Right lobe of liver (tissue), 6 donors: ENCODE results near the gene UROC1. TPM values are rescaled to one million over a fixed set of nuclear protein-coding genes. Genes with fewer than 3 reads are reported as not detected.
A peak's percentile ranks its signal among the peaks of the same experiment; 100 is the strongest.

Experiments used
- ATAC-seq, 4 donors: fragments of 200-7000 bp; cut with Tn5 transposase; one replicate each; pipeline ENCODE4 v1.9.1; 2020; ENCODE audit warnings: mild to moderate bottlenecking in 4 of 4, moderate library complexity in 4 of 4
- DNase-seq, 3 donors: peaks; one replicate each; pipeline ENCODE4 v3.0.0-alpha.2; 2020
- H3K27ac ChIP-seq, 3 donors: fragments of 200-600 bp; one replicate each; pipeline ENCODE4 v1.8.0; 2022
- H3K27me3 ChIP-seq, 2 donors: fragments of 200-600 bp; one replicate each; pipeline ENCODE4 v1.8.0; 2022
- H3K36me3 ChIP-seq, 4 donors: fragments of 200-600 bp; sonication (generic) in 1 of 4; one replicate each; pipeline versions ENCODE4 v1.5.1 to v1.8.0; 2017 to 2022; ENCODE audit warnings: control low read depth in 1 of 4
- H3K4me1 ChIP-seq, 4 donors: fragments of 200-600 bp; sonication (generic) in 1 of 4; one replicate each; pipeline versions ENCODE4 v1.5.1 to v1.8.0; 2017 to 2022; ENCODE audit warnings: control low read depth in 1 of 4
- H3K4me3 ChIP-seq, 3 donors: fragments of 200-600 bp; one replicate each; pipeline ENCODE4 v1.8.0; 2022
- H3K9me3 ChIP-seq, 4 donors: fragments of 200-600 bp; sonication (generic) in 1 of 4; one replicate each; pipeline versions ENCODE4 v1.5.1 to v1.8.0; 2017 to 2022; ENCODE audit warnings: control low read depth in 1 of 4
- POLR2A ChIP-seq: fragments of 450-650 bp; IDR thresholded peaks from one replicate; pipeline ENCODE4 v1.6.1; 2017; ENCODE audit warnings: antibody characterized with exemption, mild to moderate bottlenecking
- WGBS: methylation state at CpG from one replicate; pipeline ENCODE4 v1.1.6; 2018; ENCODE audit warnings: low coverage, low lambda C conversion rate; ENCODE audit not compliant: insufficient coverage; ENCODE audit errors: missing lambda C conversion rate; 5-methylcytosine and 5-hydroxymethylcytosine counted together
- intact Hi-C, 2 donors: fragments of 100-400 bp; cut with DNase I; formaldehyde crosslinking; loops; one replicate each; pipeline versions ENCODE4 v1.11.2 to v1.14.1; 2022
- total RNA-seq, 6 experiments: library from RNA; depleted of rRNA in 2 of 6; stranded (reverse); fragments of >200 nt in 2 of 6; fragmentation: NEBNext Ultra II Directional in 3 of 6; extraction: Animal tissue kit (Norgen Biotek cat#: 25700) in 3 of 6; gene quantifications; one replicate each; pipeline versions ENCODE4 v1.1.0 to v1.2.4, GENCODE V29; 2016 to 2023
- TF ChIP-seq, protein P1 (sequence below), 4 donors: fragments of 200-600 bp in 3 of 4; fragments of 450-650 bp in 1 of 4; IDR thresholded peaks; one replicate each; pipeline versions ENCODE4 v1.5.1 to v1.8.0; 2016 to 2022; ENCODE audit warnings: antibody characterized with exemption in 4 of 4, mild to moderate bottlenecking in 2 of 4
- donor health status: DM: no; HTN: yes; CAD: no.
- donor health status: DM: no; HTN: no; CAD: no.
- donor health status: DM: no; HTN: no; CAD: no.
- donor health status: DM: no; HTN: yes; CAD: no.
- donor health status: DM: no; HTN: yes; CAD: no.

The UROC1 gene
- total RNA-seq, 6 experiments from 2014 or later, result 15.1 to 101 (median 55.8) TPM

DNA sequence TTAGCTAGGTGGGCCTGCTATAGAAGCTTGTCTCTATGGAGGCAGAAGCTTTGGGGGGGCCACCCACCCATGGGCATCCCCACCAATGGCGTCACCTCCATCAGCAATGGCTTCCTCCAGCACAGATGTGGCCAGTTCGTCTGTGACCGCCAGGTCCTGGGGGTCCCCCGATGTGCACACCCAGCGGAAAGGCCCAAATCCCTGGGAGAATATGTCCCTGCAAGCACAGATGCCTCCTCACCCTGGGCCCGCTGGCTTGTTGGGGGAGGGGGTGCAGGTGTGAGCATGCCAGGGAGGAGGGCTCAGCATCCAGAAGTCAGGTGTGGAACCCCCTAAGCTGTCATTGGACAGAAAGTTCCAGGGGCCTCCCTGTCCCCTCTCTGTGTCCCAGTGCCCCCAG, 19.6 kb downstream of the UROC1 start:
- no CpG with 5 or more reads among the region's 6 CpGs for WGBS
- Histone ChIP-seq H3K36me3 (peaks cover 0 to 14% (median 0%) of the 10 kb centered on the region in 4 donors), H3K27ac (no peak overlapping the region), H3K4me3 (no peak overlapping the region), H3K27me3 (no peaks in the 10 kb centered on the region), H3K9me3 (no peaks in the 10 kb centered on the region), H3K4me1 (no peaks in the 10 kb centered on the region)
- DNase-seq, result no peak
- intact Hi-C loops, result no loop called here
- TF ChIP-seq, protein P1, sequence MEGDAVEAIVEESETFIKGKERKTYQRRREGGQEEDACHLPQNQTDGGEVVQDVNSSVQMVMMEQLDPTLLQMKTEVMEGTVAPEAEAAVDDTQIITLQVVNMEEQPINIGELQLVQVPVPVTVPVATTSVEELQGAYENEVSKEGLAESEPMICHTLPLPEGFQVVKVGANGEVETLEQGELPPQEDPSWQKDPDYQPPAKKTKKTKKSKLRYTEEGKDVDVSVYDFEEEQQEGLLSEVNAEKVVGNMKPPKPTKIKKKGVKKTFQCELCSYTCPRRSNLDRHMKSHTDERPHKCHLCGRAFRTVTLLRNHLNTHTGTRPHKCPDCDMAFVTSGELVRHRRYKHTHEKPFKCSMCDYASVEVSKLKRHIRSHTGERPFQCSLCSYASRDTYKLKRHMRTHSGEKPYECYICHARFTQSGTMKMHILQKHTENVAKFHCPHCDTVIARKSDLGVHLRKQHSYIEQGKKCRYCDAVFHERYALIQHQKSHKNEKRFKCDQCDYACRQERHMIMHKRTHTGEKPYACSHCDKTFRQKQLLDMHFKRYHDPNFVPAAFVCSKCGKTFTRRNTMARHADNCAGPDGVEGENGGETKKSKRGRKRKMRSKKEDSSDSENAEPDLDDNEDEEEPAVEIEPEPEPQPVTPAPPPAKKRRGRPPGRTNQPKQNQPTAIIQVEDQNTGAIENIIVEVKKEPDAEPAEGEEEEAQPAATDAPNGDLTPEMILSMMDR (IDR thresholded peaks at IDR 0.05), result no peak
- no peak for TF ChIP-seq POLR2A
- ATAC-seq, result no peak

DNA sequence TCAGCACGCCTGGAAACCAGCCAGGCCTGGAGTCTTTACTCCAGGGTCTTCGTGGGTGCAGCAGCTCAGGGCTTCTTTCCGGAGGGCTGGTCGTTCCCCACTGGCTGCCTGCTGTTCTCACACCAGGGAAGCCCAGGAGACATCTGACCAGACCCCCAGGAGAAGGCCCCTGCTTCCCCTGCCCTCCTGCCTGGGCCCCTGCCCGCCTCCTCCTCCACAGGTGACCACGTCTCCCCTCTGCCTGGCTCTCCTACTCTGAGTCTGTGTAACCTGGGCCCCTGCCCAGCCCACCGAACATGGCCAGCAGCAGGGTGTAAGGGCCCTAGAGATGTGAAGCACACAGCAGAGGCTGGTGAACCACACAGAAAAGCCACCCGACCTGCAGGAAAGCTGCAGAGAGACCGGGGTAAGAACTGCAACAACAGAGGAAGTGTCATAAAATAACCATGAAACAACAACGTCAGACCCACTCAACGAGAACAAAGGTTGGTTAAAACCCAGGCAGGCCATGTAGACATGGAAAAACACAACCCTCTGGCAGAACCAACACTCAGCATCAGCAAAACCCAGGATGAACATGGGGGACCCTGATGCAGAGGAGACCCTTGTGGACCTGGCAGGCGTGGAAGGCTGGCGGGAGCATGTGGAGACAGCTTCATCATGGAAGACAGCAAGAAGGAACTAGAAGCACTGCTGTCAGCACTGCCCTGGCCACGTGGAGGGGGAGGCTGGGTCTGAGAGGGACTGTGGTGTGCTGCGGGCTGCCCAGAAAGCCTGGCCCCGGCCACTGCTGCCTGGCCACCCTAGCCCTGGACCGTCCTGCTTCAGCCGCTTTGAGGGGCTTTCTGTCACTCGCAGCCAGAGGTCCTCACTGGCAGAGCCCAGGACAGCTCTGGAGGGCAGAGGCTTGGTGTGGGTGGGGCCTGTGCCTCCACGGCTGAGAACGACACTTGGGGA, 20.4 kb downstream of the UROC1 start:
- WGBS, result 74% methylated on average over 11 of the region's 21 CpGs
- DNase-seq (no peak), ATAC-seq (peak in 1 of 4 donors; percentile 16)
- Histone ChIP-seq H3K4me3 (no peak overlapping the region), H3K27me3 (no peaks in the 10 kb centered on the region), H3K4me1 (peaks cover 0 to under 1% (median 0%) of the 10 kb centered on the region in 4 donors), H3K9me3 (no peaks in the 10 kb centered on the region), H3K36me3 (peaks cover 0 to 11% (median 0%) of the 10 kb centered on the region in 4 donors), H3K27ac (no peak overlapping the region)
- TF ChIP-seq POLR2A, result no peak
- TF ChIP-seq, protein P1 (IDR thresholded peaks at IDR 0.05), result no peak
- intact Hi-C loops, result no loop called here

DNA sequence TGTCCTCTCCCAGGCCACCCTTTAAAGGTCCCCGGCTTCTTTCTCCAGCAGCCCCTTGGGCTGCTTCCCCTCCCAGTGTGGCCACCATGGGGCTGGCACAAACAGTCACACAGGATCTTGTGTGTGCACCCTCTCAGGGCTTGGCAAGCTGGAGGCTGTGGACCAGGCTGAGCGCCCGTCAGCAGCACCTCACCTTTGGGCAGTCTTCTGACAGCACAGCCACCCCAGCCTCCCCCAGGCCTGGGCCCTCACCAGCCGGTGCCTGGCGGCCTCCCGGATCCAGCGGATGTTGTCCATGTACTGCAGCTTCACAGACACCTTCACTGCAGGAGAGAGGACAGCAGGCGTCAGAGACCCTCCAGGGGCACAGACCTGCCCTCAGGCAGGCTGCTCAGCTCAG, 21.8 kb downstream of the UROC1 start:
- peak in 2 of 3 donors; percentile 9 to 46 for DNase-seq
- no peak for ATAC-seq
- 95% methylated on average over 7 of the region's 8 CpGs for WGBS

DNA sequence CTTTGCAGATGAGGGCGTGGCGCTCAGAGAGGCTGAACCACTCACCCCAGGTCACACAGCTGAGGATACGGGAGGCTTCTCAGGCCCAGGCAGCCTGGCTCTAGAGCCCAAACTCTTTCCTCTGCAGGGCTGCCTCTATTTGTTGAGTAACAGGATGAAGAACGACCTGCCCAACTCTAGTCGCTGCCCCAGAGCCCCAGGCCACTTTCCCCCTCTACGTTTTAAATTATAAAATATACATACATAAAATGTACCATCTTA, 22.7 kb downstream of the UROC1 start:
- WGBS, result 81% methylated on average over 3 of the region's 6 CpGs
- Histone ChIP-seq H3K36me3 (peaks cover 0 to 13% (median 0%) of the 10 kb centered on the region in 4 donors), H3K9me3 (no peaks in the 10 kb centered on the region), H3K4me3 (no peak overlapping the region), H3K27me3 (no peaks in the 10 kb centered on the region), H3K27ac (no peak overlapping the region), H3K4me1 (peaks cover 0 to 7% (median 0%) of the 10 kb centered on the region in 4 donors)
- TF ChIP-seq POLR2A, result no peak
- TF ChIP-seq, protein P1 (IDR thresholded peaks at IDR 0.05), result no peak
- peak in 2 of 3 donors; percentile 3 to 36 for DNase-seq
- intact Hi-C loops, result no loop called here
- ATAC-seq, result no peak

More for the DNA sequence above, 21.8 kb downstream of the UROC1 start:
- Histone ChIP-seq H3K27me3 (no peaks in the 10 kb centered on the region), H3K27ac (no peak overlapping the region), H3K4me1 (peaks cover 0 to 7% (median 0%) of the 10 kb centered on the region in 4 donors), H3K9me3 (no peaks in the 10 kb centered on the region), H3K4me3 (no peak overlapping the region), H3K36me3 (peaks cover 0 to 11% (median 0%) of the 10 kb centered on the region in 4 donors)
- intact Hi-C loops, result no loop called here
- no peak for TF ChIP-seq POLR2A
- TF ChIP-seq, protein P1 (IDR thresholded peaks at IDR 0.05), result no peak
